HG03442 (cell line): ENCODE measurements around the gene RALGPS1.
"Not testable (repeated sequence)": the region's sequence is repeated elsewhere in the genome, so short reads cannot be mapped to it uniquely, and the experiment has no call there.

Experiments
- ATAC-seq: cut with Tn5 transposase; IDR thresholded peaks from one replicate; pipeline ENCODE4 v1.9.1; 2021; ENCODE audit warnings: mild to moderate bottlenecking, moderate library complexity; ENCODE audit not compliant: unreplicated experiment

RALGPS1 gene

GRCh38 chr9:126985870-126986498 is 71.4 kb downstream of the RALGPS1 start:
- peak; percentile 72 for ATAC-seq

GRCh38 chr9:126986506-126986951 is 71.9 kb downstream of the RALGPS1 start:
- no peak for ATAC-seq

- ATAC-seq = no peak
Observed at GRCh38 chr9:126988857-126989256, 74.3 kb downstream of the RALGPS1 start.

- no peak for ATAC-seq
Observed at GRCh38 chr9:126989847-126990842, 75.6 kb downstream of the RALGPS1 start.

- ATAC-seq = no peak
Observed at GRCh38 chr9:126991183-126991582, 76.6 kb downstream of the RALGPS1 start.

GRCh38 chr9:126992427-126992826 is 77.8 kb downstream of the RALGPS1 start:
- no peak for ATAC-seq

GRCh38 chr9:126999315-127000068 is 84.9 kb downstream of the RALGPS1 start:
- ATAC-seq = no peak

- ATAC-seq = peak; percentile 87
Observed at GRCh38 chr9:127004946-127005769, 90.6 kb downstream of the RALGPS1 start.

- ATAC-seq = peak; percentile 13
Observed at GRCh38 chr9:127005770-127006314, 91.3 kb downstream of the RALGPS1 start.

- no peak for ATAC-seq
Observed at GRCh38 chr9:127007638-127008037, 93.1 kb downstream of the RALGPS1 start.

GRCh38 chr9:127008076-127008475 is 93.5 kb downstream of the RALGPS1 start:
- no peak for ATAC-seq

GRCh38 chr9:127011772-127012171 is 97.2 kb downstream of the RALGPS1 start:
- ATAC-seq = no peak

- ATAC-seq = no peak
Observed at GRCh38 chr9:127012250-127012649, 97.7 kb downstream of the RALGPS1 start.

GRCh38 chr9:127013597-127013996 is 99.0 kb downstream of the RALGPS1 start:
- no peak for ATAC-seq

- no peak for ATAC-seq
Observed at GRCh38 chr9:127014216-127014909, 99.8 kb downstream of the RALGPS1 start.

- ATAC-seq = no peak
Observed at GRCh38 chr9:127014910-127015540, 100.4 kb downstream of the RALGPS1 start.

- ATAC-seq = no peak
Observed at GRCh38 chr9:127015921-127016512, 101.4 kb downstream of the RALGPS1 start.

- ATAC-seq = not testable (repeated sequence)
Observed at GRCh38 chr9:127017979-127018378, 103.4 kb downstream of the RALGPS1 start.

GRCh38 chr9:127018935-127019334 is 104.4 kb downstream of the RALGPS1 start:
- ATAC-seq = no peak
